ENCODE measurements around the gene ITFG2. TPM values are rescaled to one million over a fixed set of nuclear protein-coding genes. Genes with fewer than 3 reads are reported as not detected.

The ITFG2 gene
- total and polyA plus RNA-seq, 3 experiments from 2014 or later: 36.9 to 53.3 (median 39.3) TPM

DNA sequence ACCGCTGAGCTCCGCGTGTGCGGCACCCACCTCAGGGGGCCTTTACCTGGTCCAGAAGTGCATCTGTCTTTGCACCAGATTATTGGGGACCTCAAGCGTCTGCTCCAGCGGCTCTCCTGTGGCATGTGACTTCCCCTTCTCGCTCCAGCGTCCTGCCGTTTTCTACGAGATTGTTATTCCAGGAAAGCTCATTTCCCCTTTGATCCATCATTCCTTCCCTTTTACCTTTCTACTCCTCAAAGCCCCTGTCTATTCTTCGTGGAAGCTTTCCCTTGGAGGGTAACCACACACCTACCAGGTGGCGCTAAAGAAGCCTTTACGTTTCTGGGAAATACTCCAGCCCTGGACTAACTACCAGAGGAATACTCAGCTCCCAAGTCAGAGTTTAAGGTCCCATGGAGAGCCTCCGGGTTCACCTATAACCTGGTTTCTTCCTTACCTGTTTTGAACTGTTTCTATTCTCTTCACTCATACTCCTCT, 16.2 kb upstream of the ITFG2 start:
- peak overlapping the region; percentile 66 to 97 (median 88) for H3K27ac Mint-ChIP-seq
- CTCF ChIA-PET: interaction anchor here (0.9 to 3.2 kb wide), 5 partner anchors 12 to 105 kb away, joined by 3 to 15 read pairs (median 4); partner anchors contain the start of gene ITFG2
- no peaks in the 10 kb centered on the region for H3K27me3 Mint-ChIP-seq
- peak overlapping the region; percentile 18 for H3K27ac ChIP-seq (ENCODE audit: low read depth, low read length)
- H3K27me3 ChIP-seq (ENCODE audit: insufficient read depth, low read length, poor library complexity, severe bottlenecking): no peaks in the 10 kb centered on the region
- POLR2A ChIA-PET: interaction anchor here (0.5 to 3.0 kb wide), 4 partner anchors 16 to 105 kb away, joined by 3 to 22 read pairs (median 12); partner anchors contain the start of gene ITFG2
- H3K9me3 ChIP-seq (ENCODE audit: low read length): no peaks in the 10 kb centered on the region
- H3K4me1 ChIP-seq (ENCODE audit: insufficient read depth, low read length): peaks cover 21% of the 10 kb centered on the region
- peaks cover 14 to 24% (median 21%) of the 10 kb centered on the region in 3 donors for H3K4me1 Mint-ChIP-seq
- H3K4me3 ChIP-seq (ENCODE audit: low read length): peak overlapping the region; percentile 52
- H3K4me3 Mint-ChIP-seq: peak overlapping the region; percentile 87 to 98 (median 91)
- peaks cover 0 to 50% (median 14%) of the 10 kb centered on the region in 3 donors for H3K36me3 Mint-ChIP-seq
- no peaks in the 10 kb centered on the region for H3K9me3 Mint-ChIP-seq
- peaks cover 41% of the 10 kb centered on the region for H3K36me3 ChIP-seq (ENCODE audit: insufficient read depth, low read length)
- DNase-seq: no peak

DNA sequence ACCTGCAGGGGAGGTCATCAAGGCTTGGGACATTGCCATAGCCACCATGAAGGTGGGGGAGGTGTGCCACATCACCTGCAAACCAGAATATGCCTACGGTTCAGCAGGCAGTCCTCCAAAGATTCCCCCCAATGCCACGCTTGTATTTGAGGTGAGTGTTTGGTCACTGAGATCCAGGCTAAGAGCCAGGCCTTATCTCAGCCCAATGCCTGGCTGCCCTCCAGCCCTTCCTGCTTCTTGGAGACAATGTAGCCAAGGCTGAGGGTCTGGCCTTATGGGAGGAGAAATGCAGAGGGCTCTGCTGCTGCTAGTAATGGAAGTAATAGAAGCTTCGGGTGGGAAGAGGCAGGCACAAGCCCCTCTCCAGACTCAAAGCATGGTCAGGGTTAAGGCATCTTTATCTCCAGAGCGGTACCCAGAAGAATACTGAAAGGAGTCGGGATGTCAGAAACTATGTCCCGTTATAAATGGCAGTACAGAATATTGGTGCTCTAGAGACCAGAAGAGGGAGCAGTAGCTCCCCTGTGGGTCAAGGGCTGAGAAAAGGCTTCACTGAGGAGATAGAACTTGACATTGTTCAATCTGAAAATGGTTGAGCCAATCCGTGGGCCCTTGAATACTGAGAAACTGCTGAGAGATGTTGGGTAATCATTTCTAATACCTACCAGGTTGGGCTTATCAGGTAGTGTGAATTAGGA, 14.6 kb upstream of the ITFG2 start:
- H3K36me3 Mint-ChIP-seq: peaks cover 0 to 66% (median 14%) of the 10 kb centered on the region in 3 donors
- peak overlapping the region in 2 of 8 donors; percentile 47 to 87 for H3K27ac Mint-ChIP-seq
- ChIA-PET CTCF (no interaction called here), POLR2A (no interaction called here)
- Histone ChIP-seq H3K4me3 (ENCODE audit: low read length) (no peak overlapping the region), H3K27ac (ENCODE audit: low read depth, low read length) (no peak overlapping the region), H3K36me3 (ENCODE audit: insufficient read depth, low read length) (peaks cover 53% of the 10 kb centered on the region), H3K27me3 (ENCODE audit: insufficient read depth, low read length, poor library complexity, severe bottlenecking) (no peaks in the 10 kb centered on the region), H3K9me3 (ENCODE audit: low read length) (no peaks in the 10 kb centered on the region), H3K4me1 (ENCODE audit: insufficient read depth, low read length) (peaks cover 21% of the 10 kb centered on the region)
- H3K4me1 Mint-ChIP-seq: peaks cover 14 to 24% (median 21%) of the 10 kb centered on the region in 3 donors
- peak overlapping the region in 5 of 7 donors; percentile 74 to 98 (median 91) for H3K4me3 Mint-ChIP-seq
- no peak for DNase-seq
- H3K9me3 Mint-ChIP-seq: no peaks in the 10 kb centered on the region
- no peaks in the 10 kb centered on the region for H3K27me3 Mint-ChIP-seq

DNA sequence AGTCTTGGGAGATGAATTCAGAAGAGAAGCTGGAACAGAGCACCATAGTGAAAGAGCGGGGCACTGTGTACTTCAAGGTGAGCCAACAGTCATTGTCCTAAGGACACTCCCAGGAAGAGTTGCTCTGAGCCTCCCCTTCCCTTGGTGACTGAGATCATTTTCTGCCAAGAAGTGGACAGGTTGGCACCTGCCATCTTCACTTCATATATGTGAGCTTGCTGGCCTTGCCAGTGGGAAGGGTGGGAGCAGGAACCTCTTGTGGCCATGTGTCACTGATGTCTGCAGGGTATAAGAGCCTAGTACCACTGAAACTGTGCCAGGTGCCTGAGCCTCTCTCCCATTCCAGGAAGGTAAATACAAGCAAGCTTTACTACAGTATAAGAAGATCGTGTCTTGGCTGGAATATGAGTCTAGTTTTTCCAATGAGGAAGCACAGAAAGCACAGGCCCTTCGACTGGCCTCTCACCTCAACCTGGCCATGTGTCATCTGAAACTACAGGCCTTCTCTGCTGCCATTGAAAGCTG, 12.4 kb upstream of the ITFG2 start:
- peak overlapping the region in 2 of 8 donors; percentile 32 to 42 for H3K27ac Mint-ChIP-seq
- POLR2A ChIA-PET: no interaction called here

DNA sequence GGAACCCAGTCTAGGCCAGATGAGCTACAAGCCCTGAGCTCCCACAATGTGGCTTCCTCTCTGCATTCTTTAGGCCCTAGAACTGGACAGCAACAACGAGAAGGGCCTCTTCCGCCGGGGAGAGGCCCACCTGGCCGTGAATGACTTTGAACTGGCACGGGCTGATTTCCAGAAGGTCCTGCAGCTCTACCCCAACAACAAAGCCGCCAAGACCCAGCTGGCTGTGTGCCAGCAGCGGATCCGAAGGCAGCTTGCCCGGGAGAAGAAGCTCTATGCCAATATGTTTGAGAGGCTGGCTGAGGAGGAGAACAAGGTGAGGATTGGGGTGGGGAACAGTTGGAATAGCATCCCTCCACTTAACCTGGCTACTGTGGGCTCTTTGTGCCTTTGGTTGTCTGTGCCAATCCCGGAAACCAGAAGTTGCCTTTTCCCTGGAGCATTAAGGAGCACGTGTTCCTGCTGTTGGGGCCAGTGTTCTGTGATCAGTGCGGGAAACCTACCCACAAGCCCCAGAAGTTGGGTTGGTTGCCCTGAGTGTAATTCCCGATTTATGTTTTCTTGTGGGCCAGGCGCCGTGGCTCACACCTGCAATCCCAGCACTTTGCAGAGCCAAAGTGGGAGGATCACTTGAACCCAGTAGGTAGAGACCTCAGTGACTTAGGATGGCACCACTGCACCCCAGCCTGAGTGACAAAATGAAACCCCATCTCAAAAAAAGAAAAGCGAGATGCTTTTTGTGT, 11.3 kb upstream of the ITFG2 start:
- no peaks in the 10 kb centered on the region for H3K27me3 Mint-ChIP-seq
- ChIA-PET POLR2A (no interaction called here), CTCF (interaction anchor here (1.5 kb wide), 1 partner anchor 17 kb away, joined by 3 read pairs; no protein-coding TSS in a partner anchor)
- H3K4me1 ChIP-seq (ENCODE audit: insufficient read depth, low read length): peaks cover 18% of the 10 kb centered on the region
- H3K4me3 Mint-ChIP-seq: no peak overlapping the region
- H3K4me3 ChIP-seq (ENCODE audit: low read length): no peak overlapping the region
- peak overlapping the region in 1 of 8 donors; percentile 29 for H3K27ac Mint-ChIP-seq
- no peak overlapping the region for H3K27ac ChIP-seq (ENCODE audit: low read depth, low read length)
- H3K4me1 Mint-ChIP-seq: peaks cover 11 to 21% (median 14%) of the 10 kb centered on the region in 3 donors
- H3K9me3 Mint-ChIP-seq: no peaks in the 10 kb centered on the region
- H3K36me3 Mint-ChIP-seq: peaks cover 0 to 91% (median 21%) of the 10 kb centered on the region in 3 donors
- H3K9me3 ChIP-seq (ENCODE audit: low read length): no peaks in the 10 kb centered on the region
- DNase-seq: no peak
- peaks cover 53% of the 10 kb centered on the region for H3K36me3 ChIP-seq (ENCODE audit: insufficient read depth, low read length)
- no peaks in the 10 kb centered on the region for H3K27me3 ChIP-seq (ENCODE audit: insufficient read depth, low read length, poor library complexity, severe bottlenecking)

More for the DNA sequence above, 12.4 kb upstream of the ITFG2 start:
- Mint-ChIP-seq H3K9me3 (no peaks in the 10 kb centered on the region), H3K4me3 (peak overlapping the region in 1 of 7 donors; percentile 12), H3K4me1 (peaks cover 14 to 24% (median 17%) of the 10 kb centered on the region in 3 donors), H3K27me3 (no peaks in the 10 kb centered on the region), H3K36me3 (peaks cover 0 to 85% (median 21%) of the 10 kb centered on the region in 3 donors)
- H3K4me1 ChIP-seq (ENCODE audit: insufficient read depth, low read length): peaks cover 21% of the 10 kb centered on the region
- no peaks in the 10 kb centered on the region for H3K27me3 ChIP-seq (ENCODE audit: insufficient read depth, low read length, poor library complexity, severe bottlenecking)
- peaks cover 53% of the 10 kb centered on the region for H3K36me3 ChIP-seq (ENCODE audit: insufficient read depth, low read length)
- H3K9me3 ChIP-seq (ENCODE audit: low read length): no peaks in the 10 kb centered on the region
- H3K4me3 ChIP-seq (ENCODE audit: low read length): no peak overlapping the region
- CTCF ChIA-PET: no interaction called here
- DNase-seq: no peak
- no peak overlapping the region for H3K27ac ChIP-seq (ENCODE audit: low read depth, low read length)

- DNase-seq: no peak
- Mint-ChIP-seq H3K27me3 (no peaks in the 10 kb centered on the region), H3K4me3 (no peak overlapping the region), H3K9me3 (no peaks in the 10 kb centered on the region), H3K27ac (peak overlapping the region in 2 of 8 donors; percentile 36 to 77), H3K4me1 (peaks cover 0 to 1% (median 0%) of the 10 kb centered on the region in 3 donors), H3K36me3 (peaks cover 0 to 76% (median 19%) of the 10 kb centered on the region in 3 donors)
- ChIA-PET CTCF (no interaction called here), POLR2A (no interaction called here)
- no peaks in the 10 kb centered on the region for H3K27me3 ChIP-seq (ENCODE audit: insufficient read depth, low read length, poor library complexity, severe bottlenecking)
- H3K27ac ChIP-seq (ENCODE audit: low read depth, low read length): no peak overlapping the region
- H3K4me1 ChIP-seq (ENCODE audit: insufficient read depth, low read length): no peaks in the 10 kb centered on the region
- no peaks in the 10 kb centered on the region for H3K9me3 ChIP-seq (ENCODE audit: low read length)
- H3K36me3 ChIP-seq (ENCODE audit: insufficient read depth, low read length): peaks cover 36% of the 10 kb centered on the region
- H3K4me3 ChIP-seq (ENCODE audit: low read length): no peak overlapping the region
Observed at GRCh38 chr12:2803635-2804392, 8.7 kb upstream of the ITFG2 start.

DNA sequence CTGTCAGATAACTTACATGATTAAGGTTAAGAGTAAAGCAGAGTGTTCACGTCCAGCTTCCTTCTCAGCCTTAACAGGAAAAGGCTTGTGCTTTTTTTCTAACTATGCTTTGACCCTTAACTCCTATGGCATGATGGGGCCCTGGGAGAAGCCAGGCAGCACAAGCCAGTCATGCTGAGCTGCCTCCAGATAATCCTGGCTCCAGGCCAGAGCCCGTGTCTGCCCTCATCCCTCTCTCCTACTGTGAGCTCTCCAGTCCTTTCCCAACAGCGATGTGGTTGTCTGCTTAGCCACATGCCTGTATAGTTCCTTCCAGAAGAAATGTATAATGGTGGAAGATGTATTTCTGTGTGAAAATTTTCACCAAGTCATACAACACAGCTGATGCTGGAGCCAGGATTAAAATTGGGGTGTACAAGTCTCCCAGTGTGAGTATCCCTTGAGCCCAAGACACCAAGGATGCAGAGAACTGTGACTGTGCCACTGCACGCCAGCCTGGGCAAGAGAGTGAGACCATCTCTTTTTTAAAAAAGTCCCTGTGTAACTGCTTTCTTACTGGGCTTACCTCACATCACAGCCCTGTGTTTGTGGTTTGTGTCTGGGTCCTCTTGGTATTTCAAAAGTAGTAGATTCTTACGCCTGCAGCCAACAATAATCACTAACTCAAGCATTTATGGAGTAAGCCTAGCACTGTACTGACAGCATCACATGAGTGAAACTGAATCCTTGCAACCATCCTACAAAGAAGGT, 7.9 kb upstream of the ITFG2 start:
- Mint-ChIP-seq H3K27ac (peak overlapping the region in 1 of 8 donors; percentile 25), H3K36me3 (peaks cover 0 to 68% (median 14%) of the 10 kb centered on the region in 3 donors), H3K27me3 (no peaks in the 10 kb centered on the region), H3K4me3 (no peak overlapping the region), H3K4me1 (no peaks in the 10 kb centered on the region), H3K9me3 (no peaks in the 10 kb centered on the region)
- CTCF ChIA-PET: interaction anchor here (1.0 kb wide), 1 partner anchor 12 kb away, joined by 3 read pairs; no protein-coding TSS in a partner anchor
- peaks cover 29% of the 10 kb centered on the region for H3K36me3 ChIP-seq (ENCODE audit: insufficient read depth, low read length)
- no peak for DNase-seq
- no peaks in the 10 kb centered on the region for H3K27me3 ChIP-seq (ENCODE audit: insufficient read depth, low read length, poor library complexity, severe bottlenecking)
- POLR2A ChIA-PET: no interaction called here
- H3K4me1 ChIP-seq (ENCODE audit: insufficient read depth, low read length): no peaks in the 10 kb centered on the region
- H3K27ac ChIP-seq (ENCODE audit: low read depth, low read length): no peak overlapping the region
- no peaks in the 10 kb centered on the region for H3K9me3 ChIP-seq (ENCODE audit: low read length)
- no peak overlapping the region for H3K4me3 ChIP-seq (ENCODE audit: low read length)

- Mint-ChIP-seq H3K27ac (peak overlapping the region in 1 of 8 donors; percentile 21), H3K36me3 (peaks cover 0 to 62% (median 14%) of the 10 kb centered on the region in 3 donors), H3K27me3 (no peaks in the 10 kb centered on the region)
Observed at GRCh38 chr12:2805143-2805520, 7.3 kb upstream of the ITFG2 start.

More at GRCh38 chr12:2805143-2805520, 7.3 kb upstream of the ITFG2 start:
- ChIA-PET POLR2A (no interaction called here), CTCF (interaction anchor here (1.0 kb wide), 1 partner anchor 13 kb away, joined by 3 read pairs; no protein-coding TSS in a partner anchor)
- Histone ChIP-seq H3K4me1 (ENCODE audit: insufficient read depth, low read length) (no peaks in the 10 kb centered on the region), H3K9me3 (ENCODE audit: low read length) (no peaks in the 10 kb centered on the region), H3K36me3 (ENCODE audit: insufficient read depth, low read length) (peaks cover 23% of the 10 kb centered on the region), H3K27me3 (ENCODE audit: insufficient read depth, low read length, poor library complexity, severe bottlenecking) (no peaks in the 10 kb centered on the region), H3K4me3 (ENCODE audit: low read length) (no peak overlapping the region), H3K27ac (ENCODE audit: low read depth, low read length) (no peak overlapping the region)
- DNase-seq: no peak
- Mint-ChIP-seq H3K9me3 (no peaks in the 10 kb centered on the region), H3K4me1 (no peaks in the 10 kb centered on the region), H3K4me3 (no peak overlapping the region)

Data from CD8-positive, alpha-beta memory T cell (primary cell).